Measurements from ENCODE around the gene GPR17.

DNA sequence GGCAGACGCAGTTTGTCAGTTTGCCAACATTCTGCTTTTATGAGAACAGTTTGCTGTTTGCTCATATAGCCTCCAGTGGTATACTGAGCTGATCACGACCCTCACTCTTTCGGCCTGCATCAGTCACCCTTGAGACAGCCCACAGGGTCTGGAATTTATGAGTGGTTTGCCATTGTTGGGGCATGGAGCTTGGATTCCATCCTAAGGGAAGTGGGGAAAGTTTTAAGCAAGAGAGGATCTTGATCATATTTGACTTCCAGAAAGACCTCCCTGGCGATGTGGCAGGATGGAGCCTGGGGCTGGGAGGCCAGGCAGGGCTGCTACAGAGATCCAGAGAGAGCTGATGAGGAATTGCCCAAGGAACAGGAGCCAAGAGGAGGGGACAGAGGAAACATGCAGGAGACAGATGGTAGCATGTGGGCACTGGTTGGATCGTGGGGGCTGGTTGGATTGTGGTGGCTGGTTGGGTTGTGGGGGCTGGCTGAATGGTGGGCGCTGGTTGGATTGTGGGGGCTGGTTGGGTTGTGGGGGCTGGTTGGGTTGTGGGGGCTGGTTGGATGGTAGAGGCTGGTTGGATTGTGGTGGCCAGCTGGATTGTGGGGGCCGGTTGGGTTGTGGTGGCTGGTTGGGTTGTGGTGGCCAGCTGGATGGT lies 27.3 kb upstream of the GPR17 start:
- TF ChIP-seq, protein P1, sequence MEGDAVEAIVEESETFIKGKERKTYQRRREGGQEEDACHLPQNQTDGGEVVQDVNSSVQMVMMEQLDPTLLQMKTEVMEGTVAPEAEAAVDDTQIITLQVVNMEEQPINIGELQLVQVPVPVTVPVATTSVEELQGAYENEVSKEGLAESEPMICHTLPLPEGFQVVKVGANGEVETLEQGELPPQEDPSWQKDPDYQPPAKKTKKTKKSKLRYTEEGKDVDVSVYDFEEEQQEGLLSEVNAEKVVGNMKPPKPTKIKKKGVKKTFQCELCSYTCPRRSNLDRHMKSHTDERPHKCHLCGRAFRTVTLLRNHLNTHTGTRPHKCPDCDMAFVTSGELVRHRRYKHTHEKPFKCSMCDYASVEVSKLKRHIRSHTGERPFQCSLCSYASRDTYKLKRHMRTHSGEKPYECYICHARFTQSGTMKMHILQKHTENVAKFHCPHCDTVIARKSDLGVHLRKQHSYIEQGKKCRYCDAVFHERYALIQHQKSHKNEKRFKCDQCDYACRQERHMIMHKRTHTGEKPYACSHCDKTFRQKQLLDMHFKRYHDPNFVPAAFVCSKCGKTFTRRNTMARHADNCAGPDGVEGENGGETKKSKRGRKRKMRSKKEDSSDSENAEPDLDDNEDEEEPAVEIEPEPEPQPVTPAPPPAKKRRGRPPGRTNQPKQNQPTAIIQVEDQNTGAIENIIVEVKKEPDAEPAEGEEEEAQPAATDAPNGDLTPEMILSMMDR (IDR thresholded peaks at IDR 0.05; ENCODE audit: low read depth, low read length, poor library complexity, severe bottlenecking): no peak
- no peak for TF ChIP-seq EZH2phosphoT487 (IDR thresholded peaks at IDR 0.05; ENCODE audit: borderline replicate concordance, low read length)

All from DOHH2 (cell line).